Aorta (tissue), 5 donors: Measurements from ENCODE around the gene GPAM. TPM values are rescaled to one million over a fixed set of nuclear protein-coding genes. Genes with fewer than 3 reads are reported as not detected.

Experiments
- ATAC-seq: fragments of 200-7000 bp; cut with Tn5 transposase; one replicate; pipeline ENCODE4 v1.9.1; 2022; ENCODE audit warnings: moderate library complexity; ENCODE audit not compliant: low FRiP score
- DNase-seq, 2 donors: peaks; one replicate each; pipeline ENCODE4 v3.0.0-alpha.2; 2020
- H3K27ac ChIP-seq, 2 donors: one replicate each; pipeline ENCODE4 v1.5.1; 2013; ENCODE audit warnings: low read length in 2 of 2, mild to moderate bottlenecking in 2 of 2, moderate library complexity in 2 of 2, control low read depth in 1 of 2, inconsistent platforms in 1 of 2, low read depth in 1 of 2
- H3K27me3 ChIP-seq, 2 donors: one replicate each; pipeline ENCODE4 v1.6.1; 2013; ENCODE audit warnings: control low read depth in 1 of 2, low read length in 1 of 2, mild to moderate bottlenecking in 1 of 2, moderate library complexity in 1 of 2; ENCODE audit not compliant: insufficient read depth in 2 of 2, control insufficient read depth in 1 of 2
- H3K36me3 ChIP-seq, 2 donors: one replicate each; pipeline ENCODE4 v1.6.1; 2013; ENCODE audit warnings: control low read depth in 1 of 2, low read length in 1 of 2, mild to moderate bottlenecking in 1 of 2; ENCODE audit not compliant: insufficient read depth in 2 of 2, control insufficient read depth in 1 of 2
- H3K4me1 ChIP-seq, 2 donors: one replicate each; pipeline ENCODE4 v1.6.1; 2013; ENCODE audit warnings: low read length in 2 of 2, control low read depth in 1 of 2, mild to moderate bottlenecking in 1 of 2, moderate library complexity in 1 of 2; ENCODE audit not compliant: insufficient read depth in 2 of 2, control insufficient read depth in 1 of 2
- H3K4me3 ChIP-seq, 2 donors: one replicate each; pipeline ENCODE4 v1.5.1; 2013; ENCODE audit warnings: low read length in 2 of 2, control low read depth in 1 of 2, mild to moderate bottlenecking in 1 of 2
- H3K9me3 ChIP-seq: one replicate; pipeline ENCODE4 v1.6.1; 2013; ENCODE audit warnings: mild to moderate bottlenecking, low read length; ENCODE audit not compliant: control insufficient read depth
- WGBS, 2 donors: extraction: QIAGEN DNeasy Blood & Tissue Kit; methylation state at CpG; one replicate each; pipeline ENCODE4 v1.1.7; 2013; 5-methylcytosine and 5-hydroxymethylcytosine counted together
- intact Hi-C, 2 donors: fragments of 100-400 bp; cut with DNase I; formaldehyde crosslinking; loops; one replicate each; pipeline versions ENCODE4 v1.14.2 to v1.15.0; 2022
- polyA plus RNA-seq, 2 donors: library from polyadenylated mRNA; stranded (reverse); fragments of 200-250 nt; gene quantifications; one replicate each; pipeline ENCODE4 v1.2.3, GENCODE V29; 2013
- total RNA-seq, 2 donors: library from RNA; stranded (reverse); fragmentation: NEBNext Ultra II Directional; extraction: Animal tissue kit (Norgen Biotek cat#: 25700); gene quantifications; one replicate each; pipeline ENCODE4 v1.2.1, GENCODE V29; 2021
- donor health status: healthy with polysubstance abuse.
- donor health status: Bipolar disorder and iron deficiency.
- donor health status: DM: no; HTN: no; CAD: no.
- donor health status: DM: no; HTN: no; CAD: no.
- donor health status: DM: yes; HTN: yes; CAD: no.

Gene GPAM
- total and polyA plus RNA-seq, 4 donors = 2.6 to 13.7 (median 7.2) TPM

DNA sequence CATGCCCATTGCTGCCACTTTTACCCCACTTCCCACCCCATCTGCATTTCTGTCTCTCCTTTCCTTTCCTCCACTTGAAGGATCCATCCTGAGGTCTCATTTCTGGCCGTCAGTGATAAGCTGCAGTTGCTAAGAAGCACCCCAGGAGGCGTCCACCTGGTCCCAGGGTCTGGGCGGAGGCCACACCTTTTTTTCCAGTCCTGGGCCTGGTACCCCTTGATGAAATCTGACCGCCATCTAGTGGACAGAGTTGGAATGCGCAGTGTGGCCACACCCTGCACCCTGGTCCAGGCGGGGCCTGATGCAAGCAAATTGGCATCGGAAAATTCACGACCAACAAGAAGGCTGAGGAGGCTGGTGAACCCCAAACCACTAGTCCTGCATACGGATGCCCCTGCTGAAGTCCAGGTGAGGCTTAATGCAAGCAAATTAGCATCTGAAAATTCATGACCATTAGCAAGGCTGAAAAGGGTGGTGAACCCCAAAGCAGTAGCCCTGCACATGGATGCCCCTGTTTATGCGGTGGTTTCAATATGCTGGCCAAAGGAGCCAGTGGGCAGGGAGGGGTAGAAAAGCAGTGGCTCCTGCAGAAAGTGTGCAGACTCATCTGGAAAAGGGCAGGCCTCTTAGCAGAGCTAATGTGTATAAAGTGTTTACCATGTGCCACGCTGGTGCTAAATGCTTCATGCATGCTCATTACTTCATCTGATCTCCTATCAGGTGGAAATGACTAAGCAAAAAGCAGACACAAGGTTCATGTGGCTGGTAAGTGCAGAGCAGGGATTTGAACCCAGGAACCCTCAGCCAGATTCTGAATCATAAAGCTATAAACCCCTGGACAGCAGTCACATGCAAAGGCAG, 43.2 kb downstream of the GPAM start:
- DNase-seq = peak; percentile 69 to 84
- no peaks in the 10 kb centered on the region for H3K9me3 ChIP-seq
- no peaks in the 10 kb centered on the region for H3K4me1 ChIP-seq
- no peaks in the 10 kb centered on the region for H3K27me3 ChIP-seq
- H3K4me3 ChIP-seq = no peak overlapping the region
- intact Hi-C loops = loop anchor here in 1 of 2 donors (5.0 kb wide), 1 partner anchor 172 kb away; no protein-coding TSS in a partner anchor
- H3K36me3 ChIP-seq = peaks cover 0 to 2% of the 10 kb centered on the region in 2 donors
- no peak overlapping the region for H3K27ac ChIP-seq
- peak; percentile 68 for ATAC-seq
- 26 to 32% methylated on average over 11 of the region's 11 CpGs for WGBS, 2 donors

DNA sequence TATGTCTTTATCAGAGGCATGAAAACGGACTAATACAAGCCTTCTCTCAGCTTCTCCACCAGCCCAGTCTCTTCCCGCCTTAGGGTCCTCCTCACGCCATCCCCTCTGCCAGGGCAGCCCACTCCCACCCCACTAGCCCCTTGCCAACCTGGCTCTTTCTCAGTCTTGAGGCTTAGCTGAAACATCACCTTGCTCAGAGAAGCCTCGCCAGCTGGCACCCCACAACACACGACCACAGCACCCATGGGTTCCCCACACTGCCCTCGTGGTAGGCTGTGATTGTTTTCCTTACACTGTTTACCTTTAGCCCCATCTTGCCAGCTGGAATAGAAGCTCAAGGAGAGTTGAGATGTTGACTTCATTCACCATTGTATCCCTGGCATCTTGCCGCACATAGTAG, 44.4 kb downstream of the GPAM start:
- intact Hi-C loops = loop anchor here (5.0 to 10.0 kb wide), 3 partner anchors 173 to 384 kb away; no protein-coding TSS in a partner anchor
- no peak overlapping the region for H3K27ac ChIP-seq
- DNase-seq = no peak
- no peaks in the 10 kb centered on the region for H3K4me1 ChIP-seq
- no peaks in the 10 kb centered on the region for H3K9me3 ChIP-seq
- no peaks in the 10 kb centered on the region for H3K36me3 ChIP-seq
- no peak for ATAC-seq
- no peak overlapping the region for H3K4me3 ChIP-seq
- WGBS, 2 donors = 86 to 89% methylated on average over 7 of the region's 7 CpGs
- no peaks in the 10 kb centered on the region for H3K27me3 ChIP-seq

DNA sequence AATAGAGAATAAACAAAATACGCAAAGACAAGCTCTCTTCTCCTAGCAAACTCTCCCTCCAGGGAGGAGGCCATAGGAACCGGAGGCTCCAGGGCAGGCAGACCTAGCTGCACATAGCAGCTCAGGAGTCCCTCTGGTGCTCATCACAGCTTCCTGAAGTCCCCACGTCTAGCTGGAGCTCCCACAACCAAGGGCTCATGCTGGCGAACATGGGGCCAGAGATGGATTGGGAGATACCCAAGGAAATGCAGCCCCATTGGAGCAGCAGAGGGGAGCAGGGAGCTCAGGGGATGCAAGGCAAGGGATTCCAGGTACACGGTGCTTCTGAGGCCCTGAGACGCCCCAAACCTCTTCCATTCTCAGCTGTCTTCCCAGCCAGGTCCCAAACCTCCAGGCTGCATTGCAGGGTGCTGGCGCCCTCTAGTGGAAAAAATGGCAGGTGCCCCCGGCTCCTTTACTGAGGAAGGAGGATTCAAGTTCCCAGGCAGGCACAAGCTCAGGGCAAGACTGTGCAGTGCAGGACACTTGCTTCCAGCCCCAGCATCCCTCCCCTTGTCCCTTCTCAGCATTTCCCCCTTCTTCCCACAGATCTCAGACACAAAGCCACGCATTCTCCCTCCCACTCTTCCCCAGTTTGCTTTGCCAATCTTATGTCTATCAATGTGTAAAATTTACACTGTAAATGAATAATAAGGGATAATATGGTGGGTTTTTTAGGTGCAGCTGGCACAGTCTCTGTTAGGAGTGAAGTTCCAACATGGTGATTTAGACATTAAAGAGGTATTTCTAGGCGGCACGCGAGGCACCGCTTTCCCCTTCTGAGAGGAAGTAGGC, 46.2 kb downstream of the GPAM start:
- 54 to 58% methylated on average over 13 of the region's 13 CpGs for WGBS, 2 donors
- DNase-seq = peak; percentile 73 to 88
- Histone ChIP-seq H3K9me3 (no peaks in the 10 kb centered on the region), H3K27ac (no peak overlapping the region), H3K27me3 (no peaks in the 10 kb centered on the region), H3K4me1 (no peaks in the 10 kb centered on the region), H3K36me3 (no peaks in the 10 kb centered on the region), H3K4me3 (no peak overlapping the region)
- intact Hi-C loops = loop anchor here (5.0 to 10.0 kb wide), 3 partner anchors 175 to 383 kb away; no protein-coding TSS in a partner anchor
- peak; percentile 75 for ATAC-seq

DNA sequence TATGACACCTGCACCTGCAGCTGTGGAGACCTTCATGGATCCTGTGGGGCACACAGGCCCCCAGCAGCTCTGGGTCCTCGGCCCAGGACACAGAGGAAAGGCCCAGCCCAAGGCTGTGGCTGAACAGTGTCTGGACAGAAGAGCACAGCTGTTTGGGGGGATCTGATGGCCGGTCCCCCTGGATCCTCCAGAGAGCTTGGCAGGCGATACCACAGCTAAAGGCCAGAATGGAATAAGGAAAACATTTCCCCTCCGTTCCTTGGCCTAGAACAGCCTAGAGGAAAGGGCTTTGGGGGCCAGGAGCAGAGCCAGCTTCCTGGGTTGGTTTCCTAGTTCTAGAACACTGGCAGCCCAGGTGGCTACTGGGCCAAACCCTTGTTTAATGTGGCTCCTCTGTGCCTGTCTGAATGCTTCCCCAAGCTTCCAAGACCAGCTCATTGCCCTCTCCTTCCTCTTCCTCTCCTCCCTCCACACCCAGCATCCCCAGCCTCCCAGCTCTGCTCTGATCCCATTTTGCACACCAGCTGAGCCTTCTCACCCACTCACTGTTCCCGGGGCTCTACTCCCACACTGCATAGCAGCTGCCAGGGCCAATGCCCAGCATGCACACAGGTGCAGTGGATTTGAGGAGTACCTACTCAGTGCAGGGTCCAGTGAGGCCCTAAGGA, 46.9 kb downstream of the GPAM start:
- intact Hi-C loops = loop anchor here (5.0 to 10.0 kb wide), 3 partner anchors 176 to 382 kb away; no protein-coding TSS in a partner anchor
- no peak for ATAC-seq
- WGBS, 2 donors = 68 to 75% methylated on average over 5 of the region's 5 CpGs

DNA sequence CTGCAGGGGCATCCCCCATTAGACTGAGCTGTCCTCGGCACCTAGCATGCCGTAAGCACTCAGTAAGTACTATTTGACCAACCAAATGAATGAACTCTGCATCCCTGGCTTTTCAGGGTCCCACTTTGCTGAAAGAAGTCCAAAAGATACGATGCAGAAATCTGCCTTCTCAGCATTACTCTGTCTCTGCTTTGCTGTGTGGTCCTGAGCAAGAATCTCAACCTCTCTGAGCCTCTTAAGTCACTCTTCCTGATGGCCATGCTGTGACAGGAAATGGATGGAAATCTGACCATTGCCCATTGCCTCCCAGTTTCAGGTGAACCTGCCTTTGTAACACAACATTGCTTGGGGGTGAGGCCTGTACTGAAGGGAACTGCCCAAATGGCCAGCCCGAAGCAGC, 48.0 kb downstream of the GPAM start:
- intact Hi-C loops = loop anchor here (5.0 to 10.0 kb wide), 3 partner anchors 177 to 381 kb away; no protein-coding TSS in a partner anchor
- Histone ChIP-seq H3K27me3 (no peaks in the 10 kb centered on the region), H3K27ac (no peak overlapping the region), H3K36me3 (no peaks in the 10 kb centered on the region), H3K4me1 (no peaks in the 10 kb centered on the region), H3K4me3 (no peak overlapping the region), H3K9me3 (no peaks in the 10 kb centered on the region)
- 86 to 87% methylated on average over 4 of the region's 4 CpGs for WGBS, 2 donors
- ATAC-seq (no peak), DNase-seq (no peak)

More for the DNA sequence above, 46.9 kb downstream of the GPAM start:
- DNase-seq = no peak
- Histone ChIP-seq H3K27me3 (no peaks in the 10 kb centered on the region), H3K4me3 (no peak overlapping the region), H3K4me1 (no peaks in the 10 kb centered on the region), H3K27ac (no peak overlapping the region), H3K36me3 (no peaks in the 10 kb centered on the region), H3K9me3 (no peaks in the 10 kb centered on the region)

DNA sequence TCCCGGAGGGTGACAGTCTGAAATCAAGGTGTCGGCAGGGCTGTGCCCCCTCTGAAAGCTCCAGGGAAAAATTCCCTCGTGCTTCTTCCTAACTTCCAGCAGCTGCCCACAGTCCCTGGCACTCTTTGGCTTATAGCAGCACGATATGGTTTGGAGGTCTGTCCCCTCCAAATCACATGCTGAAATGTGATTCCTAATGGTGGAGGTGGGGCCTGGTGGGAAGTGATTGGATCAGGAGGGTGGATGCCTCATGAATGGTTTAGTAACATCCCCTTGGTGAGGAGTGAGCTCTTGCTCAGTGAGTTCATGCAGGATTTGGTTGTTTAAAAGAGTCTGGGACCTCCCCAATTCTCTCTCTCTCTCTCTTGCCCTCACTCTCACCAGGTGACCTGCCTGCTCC, 51.1 kb downstream of the GPAM start:
- Histone ChIP-seq H3K27me3 (no peaks in the 10 kb centered on the region), H3K36me3 (no peaks in the 10 kb centered on the region), H3K4me1 (no peaks in the 10 kb centered on the region), H3K9me3 (no peaks in the 10 kb centered on the region), H3K4me3 (no peak overlapping the region), H3K27ac (no peak overlapping the region)
- ATAC-seq (no peak), DNase-seq (no peak)
- intact Hi-C loops = loop anchor here in 1 of 2 donors (10.0 kb wide), 1 partner anchor 378 kb away; no protein-coding TSS in a partner anchor
- WGBS, 2 donors = 42 to 53% methylated on average over 4 of the region's 4 CpGs

DNA sequence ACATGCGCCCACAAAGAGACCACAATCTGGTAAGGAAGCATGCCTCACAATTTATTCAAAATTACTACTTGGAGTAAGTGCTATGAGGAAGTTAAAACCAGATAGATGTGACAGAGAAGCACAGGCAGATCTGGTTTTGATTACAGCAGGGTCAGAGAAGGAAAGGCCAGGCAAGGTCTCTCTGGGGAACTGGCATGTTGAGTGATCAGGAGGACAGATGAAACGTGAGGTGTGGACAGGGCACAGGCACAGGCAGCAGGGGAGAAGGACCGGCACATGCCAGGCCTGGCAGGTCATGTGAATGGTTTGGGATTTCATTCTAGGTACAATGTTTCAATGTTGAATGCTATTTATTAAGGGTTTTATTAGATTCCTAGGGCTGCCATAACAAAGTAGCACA, 51.6 kb downstream of the GPAM start:
- DNase-seq = no peak
- intact Hi-C loops = loop anchor here in 1 of 2 donors (10.0 kb wide), 1 partner anchor 377 kb away; no protein-coding TSS in a partner anchor
- 73 to 77% methylated on average over 3 of the region's 3 CpGs for WGBS, 2 donors
- Histone ChIP-seq H3K36me3 (no peaks in the 10 kb centered on the region), H3K27ac (no peak overlapping the region), H3K9me3 (no peaks in the 10 kb centered on the region), H3K4me1 (no peaks in the 10 kb centered on the region), H3K4me3 (no peak overlapping the region), H3K27me3 (no peaks in the 10 kb centered on the region)
- no peak for ATAC-seq

DNA sequence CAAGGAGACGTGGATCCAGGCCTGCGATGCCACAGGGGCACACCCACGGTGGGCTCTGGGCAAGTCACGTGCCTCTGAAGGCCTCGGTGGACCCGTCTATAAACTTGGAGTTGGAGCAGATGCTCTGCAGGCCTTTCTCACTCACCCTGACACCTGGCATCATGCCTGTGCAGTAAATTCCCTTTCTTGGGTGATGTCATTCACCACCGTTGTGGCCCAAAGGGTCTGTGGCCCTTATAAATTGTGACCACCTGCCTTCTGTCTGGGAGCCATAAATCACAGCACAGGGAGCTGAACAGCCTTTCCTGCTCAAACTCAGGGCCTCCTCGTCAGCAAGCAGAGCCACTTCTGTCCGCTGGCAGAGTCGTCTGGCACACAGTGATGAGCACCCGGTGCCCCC, 52.2 kb downstream of the GPAM start:
- Histone ChIP-seq H3K4me1 (no peaks in the 10 kb centered on the region), H3K36me3 (no peaks in the 10 kb centered on the region), H3K4me3 (no peak overlapping the region), H3K27me3 (no peaks in the 10 kb centered on the region), H3K9me3 (no peaks in the 10 kb centered on the region), H3K27ac (no peak overlapping the region)
- no peak for ATAC-seq
- no peak for DNase-seq
- WGBS, 2 donors = 64 to 67% methylated on average over 11 of the region's 11 CpGs
- intact Hi-C loops = loop anchor here in 1 of 2 donors (10.0 kb wide), 1 partner anchor 377 kb away; no protein-coding TSS in a partner anchor
